ENCODE results near the gene CCL5.

CCL5 gene

DNA sequence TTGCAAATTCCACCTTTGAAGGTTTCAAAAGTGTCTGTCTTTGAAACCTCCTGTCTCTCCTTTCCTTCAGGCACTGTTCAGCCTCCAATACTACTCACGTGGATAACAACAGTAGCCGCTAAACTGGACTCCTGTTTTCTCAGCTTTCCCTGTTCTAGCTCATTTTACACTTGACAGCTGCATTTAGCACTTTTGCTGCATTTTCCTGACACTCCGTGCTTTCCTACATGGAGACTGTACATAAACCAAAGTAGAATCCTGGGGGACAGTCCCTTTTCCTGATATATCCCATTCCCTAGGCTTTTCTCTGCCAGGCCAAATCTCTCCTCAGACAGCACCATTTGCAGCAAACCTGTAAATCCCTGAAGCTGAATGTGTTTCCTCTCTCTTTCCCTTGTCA lies 3.6 kb downstream of the CCL5 start:
- H3K4me1 ChIP-seq (ENCODE audit: control insufficient read depth, insufficient read depth, low read length) = no peaks in the 10 kb centered on the region
- H3K9me3 ChIP-seq (ENCODE audit: control insufficient read depth, insufficient read depth, low read length) = no peaks in the 10 kb centered on the region
- H3K4me3 ChIP-seq (ENCODE audit: low read depth, low read length) = no peak overlapping the region
- no peaks in the 10 kb centered on the region for H3K27me3 ChIP-seq (ENCODE audit: control insufficient read depth, insufficient read depth, low read length)
- no peak overlapping the region for H3K9ac ChIP-seq (ENCODE audit: low read depth, low read length)
- no peaks in the 10 kb centered on the region for H3K36me3 ChIP-seq (ENCODE audit: control insufficient read depth, insufficient read depth, low read length)

GRCh38 chr17:35875800-35876139 lies 4.4 kb downstream of the CCL5 start:
- Histone ChIP-seq H3K9ac (ENCODE audit: low read depth, low read length) (no peak overlapping the region), H3K9me3 (ENCODE audit: control insufficient read depth, insufficient read depth, low read length) (no peaks in the 10 kb centered on the region), H3K4me3 (ENCODE audit: low read depth, low read length) (no peak overlapping the region), H3K27me3 (ENCODE audit: control insufficient read depth, insufficient read depth, low read length) (no peaks in the 10 kb centered on the region), H3K4me1 (ENCODE audit: control insufficient read depth, insufficient read depth, low read length) (no peaks in the 10 kb centered on the region), H3K36me3 (ENCODE audit: control insufficient read depth, insufficient read depth, low read length) (no peaks in the 10 kb centered on the region)

DNA sequence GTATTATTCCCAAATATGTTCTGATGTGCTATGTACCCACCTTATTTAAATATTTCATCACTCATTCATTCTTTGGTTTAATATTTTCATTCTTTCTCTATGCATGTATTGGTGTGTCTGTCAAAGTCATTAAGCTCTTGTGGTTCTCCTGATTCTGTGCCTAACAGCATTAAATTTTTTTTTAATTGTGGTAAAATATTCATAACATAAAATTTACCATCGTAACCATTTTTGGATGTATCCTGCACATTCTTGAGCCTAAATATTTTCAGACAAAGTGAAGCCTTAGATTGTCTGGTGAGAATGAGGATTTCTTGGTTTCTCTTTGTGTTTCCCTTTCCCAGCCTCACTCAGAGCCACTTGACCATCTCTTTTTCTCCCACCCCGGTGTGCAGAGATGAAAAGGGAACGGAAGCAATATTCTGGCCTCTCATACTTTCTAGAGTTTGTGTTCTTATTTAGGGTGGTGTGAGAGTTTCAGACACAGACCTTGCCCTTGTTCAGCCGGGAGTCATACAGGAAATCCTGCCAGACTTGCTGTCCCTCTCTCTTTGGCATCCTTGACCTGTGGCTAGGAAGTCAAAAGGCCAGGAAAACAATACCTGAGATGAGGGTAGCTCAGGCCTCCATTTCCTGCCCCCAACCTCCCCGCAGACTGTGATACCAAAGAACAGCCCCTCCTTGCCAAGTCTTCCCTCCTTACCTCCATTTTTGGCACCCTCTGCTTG lies 4.9 kb downstream of the CCL5 start:
- no peak overlapping the region for H3K9ac ChIP-seq (ENCODE audit: low read depth, low read length)
- H3K4me1 ChIP-seq (ENCODE audit: control insufficient read depth, insufficient read depth, low read length) = no peaks in the 10 kb centered on the region
- no peak overlapping the region for H3K4me3 ChIP-seq (ENCODE audit: low read depth, low read length)
- no peaks in the 10 kb centered on the region for H3K27me3 ChIP-seq (ENCODE audit: control insufficient read depth, insufficient read depth, low read length)
- H3K36me3 ChIP-seq (ENCODE audit: control insufficient read depth, insufficient read depth, low read length) = no peaks in the 10 kb centered on the region
- H3K9me3 ChIP-seq (ENCODE audit: control insufficient read depth, insufficient read depth, low read length) = no peaks in the 10 kb centered on the region

- H3K4me1 ChIP-seq (ENCODE audit: control insufficient read depth, insufficient read depth, low read length) = no peaks in the 10 kb centered on the region
- no peaks in the 10 kb centered on the region for H3K36me3 ChIP-seq (ENCODE audit: control insufficient read depth, insufficient read depth, low read length)
- H3K4me3 ChIP-seq (ENCODE audit: low read depth, low read length) = no peak overlapping the region
- no peaks in the 10 kb centered on the region for H3K9me3 ChIP-seq (ENCODE audit: control insufficient read depth, insufficient read depth, low read length)
- H3K9ac ChIP-seq (ENCODE audit: low read depth, low read length) = no peak overlapping the region
- no peaks in the 10 kb centered on the region for H3K27me3 ChIP-seq (ENCODE audit: control insufficient read depth, insufficient read depth, low read length)
Observed at GRCh38 chr17:35872196-35872980, 7.8 kb downstream of the CCL5 start.

GRCh38 chr17:35870906-35871819 lies 9.0 kb downstream of the CCL5 start:
- no peak overlapping the region for H3K9ac ChIP-seq (ENCODE audit: low read depth, low read length)
- H3K36me3 ChIP-seq (ENCODE audit: control insufficient read depth, insufficient read depth, low read length) = no peaks in the 10 kb centered on the region
- no peaks in the 10 kb centered on the region for H3K9me3 ChIP-seq (ENCODE audit: control insufficient read depth, insufficient read depth, low read length)
- no peak overlapping the region for H3K4me3 ChIP-seq (ENCODE audit: low read depth, low read length)
- no peaks in the 10 kb centered on the region for H3K27me3 ChIP-seq (ENCODE audit: control insufficient read depth, insufficient read depth, low read length)
- no peaks in the 10 kb centered on the region for H3K4me1 ChIP-seq (ENCODE audit: control insufficient read depth, insufficient read depth, low read length)

DNA sequence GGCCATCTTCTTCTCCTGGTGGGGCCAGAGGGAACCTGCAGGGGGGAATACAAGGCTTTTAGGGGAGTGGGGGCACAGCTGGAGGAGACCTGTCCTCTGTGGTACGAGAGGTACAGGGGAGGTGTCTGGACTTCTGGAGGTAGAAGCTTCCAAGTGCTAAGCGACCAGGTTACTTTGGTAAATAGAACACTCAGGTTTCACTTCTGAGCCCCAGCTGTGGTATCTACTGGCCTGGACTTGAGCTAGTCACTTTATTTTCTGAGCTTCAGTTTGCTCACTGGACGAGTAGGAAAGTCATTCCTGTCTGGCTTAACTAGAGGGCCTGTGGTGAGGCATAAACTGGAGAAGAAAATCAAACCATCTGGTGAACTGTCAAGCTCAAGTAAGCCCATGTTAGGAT lies 11.4 kb downstream of the CCL5 start, which contains the start of gene HEATR9:
HEATR9 (minus strand) TSS at position 155 of the 400 bp plus-strand sequence; CDS start at position 6, 149 bp downstream.
- no peaks in the 10 kb centered on the region for H3K27me3 ChIP-seq (ENCODE audit: control insufficient read depth, insufficient read depth, low read length)
- no peaks in the 10 kb centered on the region for H3K36me3 ChIP-seq (ENCODE audit: control insufficient read depth, insufficient read depth, low read length)

DNA sequence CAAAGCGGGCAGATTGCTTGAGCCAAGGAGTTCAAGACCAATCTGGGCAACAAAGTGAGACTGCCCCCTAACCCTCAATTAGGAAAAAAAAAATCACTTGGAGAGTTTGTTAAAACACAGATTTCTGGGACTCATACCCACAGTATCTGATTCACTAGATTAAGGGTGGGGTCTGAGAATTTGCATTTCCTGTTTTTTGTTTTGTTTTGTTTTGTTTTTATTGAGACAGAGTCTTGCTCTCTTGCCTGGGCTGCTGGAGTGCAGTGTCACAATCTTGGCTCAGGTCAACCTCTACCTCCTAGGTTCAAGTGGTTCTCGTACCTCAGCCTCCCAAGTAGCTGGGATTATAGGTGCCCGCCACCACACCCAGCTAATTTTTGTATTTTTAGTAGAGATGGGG lies 12.6 kb downstream of the CCL5 start:
- no peak overlapping the region for H3K4me3 ChIP-seq (ENCODE audit: low read depth, low read length)
- no peak overlapping the region for H3K9ac ChIP-seq (ENCODE audit: low read depth, low read length)
- H3K4me1 ChIP-seq (ENCODE audit: control insufficient read depth, insufficient read depth, low read length) = no peaks in the 10 kb centered on the region
- H3K36me3 ChIP-seq (ENCODE audit: control insufficient read depth, insufficient read depth, low read length) = no peaks in the 10 kb centered on the region
- no peaks in the 10 kb centered on the region for H3K27me3 ChIP-seq (ENCODE audit: control insufficient read depth, insufficient read depth, low read length)
- no peaks in the 10 kb centered on the region for H3K9me3 ChIP-seq (ENCODE audit: control insufficient read depth, insufficient read depth, low read length)

More for the DNA sequence above, 11.4 kb downstream of the CCL5 start, which contains the start of gene HEATR9:
- no peaks in the 10 kb centered on the region for H3K4me1 ChIP-seq (ENCODE audit: control insufficient read depth, insufficient read depth, low read length)
- H3K9me3 ChIP-seq (ENCODE audit: control insufficient read depth, insufficient read depth, low read length) = no peaks in the 10 kb centered on the region
- H3K9ac ChIP-seq (ENCODE audit: low read depth, low read length) = no peak within 1 kb of the TSS
- no peak within 1 kb of the TSS for H3K4me3 ChIP-seq (ENCODE audit: low read depth, low read length)

DNA sequence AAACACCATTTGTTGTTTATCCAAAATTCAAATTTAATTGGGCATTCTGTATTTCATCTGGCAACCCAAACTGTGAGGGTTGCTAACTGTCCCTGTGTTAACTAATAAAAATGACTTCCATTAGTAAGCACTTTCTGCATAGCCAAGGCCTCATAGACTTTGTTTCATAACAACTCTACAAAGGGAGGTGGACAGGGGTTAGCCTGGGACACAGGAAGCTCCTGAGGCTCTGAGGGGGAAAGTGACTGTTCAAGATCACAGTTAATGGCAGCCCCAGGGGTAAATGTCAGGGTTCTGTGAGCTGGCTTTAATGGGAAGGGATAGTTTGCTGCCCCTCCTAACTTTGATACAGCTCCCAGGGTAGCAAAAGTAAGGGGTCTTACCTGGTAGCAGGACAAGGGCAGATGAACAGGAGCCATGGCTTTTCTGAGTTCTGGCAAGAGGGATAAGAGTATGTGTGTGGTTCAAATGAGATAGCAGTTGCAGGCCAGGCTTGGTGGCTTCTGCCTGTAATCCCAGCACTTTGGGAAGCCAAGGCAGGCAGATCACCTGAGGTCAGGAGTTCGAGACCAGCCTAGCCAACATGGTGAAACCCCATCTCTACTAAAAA lies 13.7 kb downstream of the CCL5 start:
- Histone ChIP-seq H3K27me3 (ENCODE audit: control insufficient read depth, insufficient read depth, low read length) (no peaks in the 10 kb centered on the region), H3K36me3 (ENCODE audit: control insufficient read depth, insufficient read depth, low read length) (no peaks in the 10 kb centered on the region), H3K4me1 (ENCODE audit: control insufficient read depth, insufficient read depth, low read length) (no peaks in the 10 kb centered on the region), H3K4me3 (ENCODE audit: low read depth, low read length) (no peak overlapping the region), H3K9me3 (ENCODE audit: control insufficient read depth, insufficient read depth, low read length) (no peaks in the 10 kb centered on the region), H3K9ac (ENCODE audit: low read depth, low read length) (no peak overlapping the region)

DNA sequence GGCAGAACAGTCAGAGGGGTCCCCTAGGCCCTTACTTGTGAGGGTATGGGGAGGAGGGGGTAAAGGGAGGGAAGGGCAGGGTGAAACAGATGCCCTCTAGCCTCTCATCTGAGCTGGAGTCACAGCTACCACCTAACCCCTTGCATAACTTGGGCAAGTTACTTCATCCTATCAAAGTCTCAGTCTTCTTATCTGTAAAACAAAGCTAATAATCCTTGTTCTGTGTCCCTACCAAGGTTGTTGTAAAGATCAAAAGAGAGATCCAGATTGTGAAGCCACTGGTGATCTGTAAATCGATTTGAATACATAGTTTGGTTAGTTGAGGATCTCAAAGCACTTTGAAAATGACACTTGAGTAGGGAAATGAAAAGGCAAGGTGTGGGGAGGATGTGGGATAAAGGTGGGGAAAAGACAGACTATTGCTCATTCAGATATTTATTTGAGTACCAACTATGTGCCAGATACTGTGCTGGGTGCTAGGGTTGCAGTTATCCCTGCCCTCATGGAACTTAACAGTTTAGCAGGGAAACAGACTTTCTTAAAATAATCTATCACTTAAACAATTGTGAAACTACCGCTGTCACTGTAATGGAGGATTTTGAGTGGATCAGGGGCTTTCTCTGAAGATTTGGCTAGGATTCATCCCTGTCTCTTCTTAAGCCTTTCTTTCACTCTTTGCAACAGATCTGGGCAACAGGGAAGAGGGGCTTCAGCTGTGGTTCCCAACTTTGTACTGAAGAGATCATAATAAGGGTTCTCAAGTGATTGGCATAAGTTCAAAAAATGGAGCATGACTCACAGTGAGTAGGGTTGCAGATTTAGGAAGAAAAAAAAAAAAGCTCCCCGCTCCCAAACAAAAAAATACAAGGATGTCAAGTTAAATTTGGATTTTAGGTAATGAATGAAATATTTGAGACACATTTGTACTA lies 14.5 kb downstream of the CCL5 start:
- Histone ChIP-seq H3K4me3 (ENCODE audit: low read depth, low read length) (no peak overlapping the region), H3K36me3 (ENCODE audit: control insufficient read depth, insufficient read depth, low read length) (no peaks in the 10 kb centered on the region), H3K9ac (ENCODE audit: low read depth, low read length) (no peak overlapping the region)

GRCh38 chr17:35864853-35865252 lies 15.3 kb downstream of the CCL5 start:
- Histone ChIP-seq H3K27me3 (ENCODE audit: control insufficient read depth, insufficient read depth, low read length) (no peaks in the 10 kb centered on the region), H3K4me1 (ENCODE audit: control insufficient read depth, insufficient read depth, low read length) (no peaks in the 10 kb centered on the region), H3K9me3 (ENCODE audit: control insufficient read depth, insufficient read depth, low read length) (no peaks in the 10 kb centered on the region), H3K9ac (ENCODE audit: low read depth, low read length) (no peak overlapping the region), H3K4me3 (ENCODE audit: low read depth, low read length) (no peak overlapping the region), H3K36me3 (ENCODE audit: control insufficient read depth, insufficient read depth, low read length) (no peaks in the 10 kb centered on the region)

More for the DNA sequence above, 14.5 kb downstream of the CCL5 start:
- Histone ChIP-seq H3K4me1 (ENCODE audit: control insufficient read depth, insufficient read depth, low read length) (no peaks in the 10 kb centered on the region), H3K27me3 (ENCODE audit: control insufficient read depth, insufficient read depth, low read length) (no peaks in the 10 kb centered on the region), H3K9me3 (ENCODE audit: control insufficient read depth, insufficient read depth, low read length) (no peaks in the 10 kb centered on the region)

Data from iPS-15b (cell line).